Activated B cell treated with CpG ODN at 0.5 μM for 24 hours (primary cell): ENCODE measurements around the gene GIT1. TPM values are rescaled to one million over a fixed set of nuclear protein-coding genes. Genes with fewer than 3 reads are reported as not detected.

Source experiments
- ATAC-seq: fragments of 200-7000 bp; cut with Tn5 transposase; one replicate; pipeline ENCODE4 v1.10.0; 2021; ENCODE audit warnings: low read depth, mild to moderate bottlenecking, moderate library complexity
- CTCF ChIA-PET: fragments of 350-600 bp; sonication (Branson Sonifier 250); formaldehyde crosslinking; loops from one replicate; lab custom pipeline; 2021; ENCODE audit warnings: antibody characterized with exemption; lab: Charles Lee
- POLR2A ChIA-PET: fragments of 350-600 bp; sonication (Branson Sonifier 250); formaldehyde crosslinking; loops from one replicate; lab custom pipeline; 2021; ENCODE audit warnings: antibody characterized with exemption; lab: Charles Lee
- DNase-seq: peaks from one replicate; pipeline ENCODE4 v3.0.0; 2022
- H3K27ac Mint-ChIP-seq: one replicate; pipeline ENCODE4 v1.8.0; 2020; ENCODE audit warnings: mixed read lengths
- H3K27me3 Mint-ChIP-seq: one replicate; pipeline ENCODE4 v1.8.0; 2021; ENCODE audit warnings: mixed read lengths
- H3K36me3 Mint-ChIP-seq: one replicate; pipeline ENCODE4 v1.8.0; 2021; ENCODE audit warnings: low read depth, mixed read lengths
- H3K4me1 Mint-ChIP-seq: one replicate; pipeline ENCODE4 v1.8.0; 2021; ENCODE audit warnings: mixed read lengths
- H3K4me3 Mint-ChIP-seq: one replicate; pipeline ENCODE4 v1.8.0; 2020; ENCODE audit warnings: mild to moderate bottlenecking, mixed read lengths
- H3K9me3 Mint-ChIP-seq: one replicate; pipeline ENCODE4 v1.8.0; 2020; ENCODE audit warnings: mixed read lengths
- intact Hi-C: fragments of 100-400 bp; cut with micrococcal nuclease; formaldehyde crosslinking; loops from one replicate; pipeline ENCODE4 v1.15.1; 2024
- total RNA-seq: library from RNA; stranded (reverse); gene quantifications from 2 replicates; pipeline ENCODE4 v1.2.3, GENCODE V29; 2022
- TF ChIP-seq, protein P1 (sequence below): fragments of 200-600 bp; IDR thresholded peaks from one replicate; pipeline ENCODE4 v1.8.0; 2022; ENCODE audit warnings: antibody characterized with exemption, mild to moderate bottlenecking

Gene GIT1
- total RNA-seq, 1 donor from 2014 or later = 45.3 TPM

DNA sequence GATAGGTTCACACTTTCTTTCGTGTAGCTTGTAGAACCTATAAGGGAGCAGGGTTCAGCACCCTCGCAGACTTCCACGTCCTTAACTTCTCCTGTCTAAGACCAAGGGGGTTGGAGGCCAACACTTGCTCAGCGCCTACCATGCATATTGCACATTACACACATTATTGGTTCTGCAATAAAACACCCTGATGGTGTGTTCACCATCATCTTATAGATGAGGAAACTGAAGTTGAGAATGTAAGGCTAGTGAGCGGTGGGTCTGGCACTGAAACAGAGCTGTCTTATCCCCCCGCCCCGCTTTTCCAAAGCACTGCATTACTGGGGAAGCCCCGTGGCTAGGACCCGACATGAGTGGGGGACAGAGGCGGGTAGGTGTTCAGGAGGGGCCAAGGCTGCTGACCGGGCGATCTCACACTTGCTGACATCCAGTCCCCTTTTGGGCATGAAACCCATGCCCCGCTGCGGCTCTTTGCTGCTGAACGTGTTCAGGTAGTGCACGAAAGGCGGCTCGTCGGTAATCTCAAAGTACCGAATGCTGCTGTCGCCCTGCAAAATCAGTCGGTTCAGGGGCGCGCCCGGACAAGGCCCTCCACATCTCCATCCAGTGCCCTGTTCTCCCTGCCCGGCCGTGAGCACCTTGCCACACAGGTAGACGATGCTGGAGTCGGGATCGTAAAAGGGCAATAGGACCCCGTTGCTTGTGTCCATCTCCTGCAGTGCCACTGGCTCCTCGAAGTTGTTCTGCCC lies 27.0 kb upstream of the GIT1 start:
- ATAC-seq (no peak), DNase-seq (no peak)
- Mint-ChIP-seq H3K27me3 (peaks cover 3% of the 10 kb centered on the region), H3K4me3 (peak overlapping the region; percentile 83), H3K27ac (no peak overlapping the region), H3K9me3 (no peaks in the 10 kb centered on the region), H3K4me1 (peaks cover 41% of the 10 kb centered on the region), H3K36me3 (no peaks in the 10 kb centered on the region)
- ChIA-PET POLR2A (interaction anchor here (0.5 to 3.2 kb wide), 15 partner anchors 10 to 1258 kb away, joined by 3 to 18 read pairs (median 6); partner anchors contain the start of genes ABHD15, ANKRD13B, NUFIP2 and SSH2), CTCF (interaction anchor here (0.6 to 4.2 kb wide), 23 partner anchors 8 to 477 kb away, joined by 3 to 57 read pairs (median 6); partner anchors contain the start of genes ANKRD13B and SSH2)
- TF ChIP-seq, protein P1, sequence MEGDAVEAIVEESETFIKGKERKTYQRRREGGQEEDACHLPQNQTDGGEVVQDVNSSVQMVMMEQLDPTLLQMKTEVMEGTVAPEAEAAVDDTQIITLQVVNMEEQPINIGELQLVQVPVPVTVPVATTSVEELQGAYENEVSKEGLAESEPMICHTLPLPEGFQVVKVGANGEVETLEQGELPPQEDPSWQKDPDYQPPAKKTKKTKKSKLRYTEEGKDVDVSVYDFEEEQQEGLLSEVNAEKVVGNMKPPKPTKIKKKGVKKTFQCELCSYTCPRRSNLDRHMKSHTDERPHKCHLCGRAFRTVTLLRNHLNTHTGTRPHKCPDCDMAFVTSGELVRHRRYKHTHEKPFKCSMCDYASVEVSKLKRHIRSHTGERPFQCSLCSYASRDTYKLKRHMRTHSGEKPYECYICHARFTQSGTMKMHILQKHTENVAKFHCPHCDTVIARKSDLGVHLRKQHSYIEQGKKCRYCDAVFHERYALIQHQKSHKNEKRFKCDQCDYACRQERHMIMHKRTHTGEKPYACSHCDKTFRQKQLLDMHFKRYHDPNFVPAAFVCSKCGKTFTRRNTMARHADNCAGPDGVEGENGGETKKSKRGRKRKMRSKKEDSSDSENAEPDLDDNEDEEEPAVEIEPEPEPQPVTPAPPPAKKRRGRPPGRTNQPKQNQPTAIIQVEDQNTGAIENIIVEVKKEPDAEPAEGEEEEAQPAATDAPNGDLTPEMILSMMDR = no peak
- intact Hi-C loops = loop anchor here (1.0 to 10.0 kb wide), 4 partner anchors 22 to 472 kb away; no protein-coding TSS in a partner anchor

GRCh38 chr17:29615492-29616299 lies 26.2 kb upstream of the GIT1 start:
- DNase-seq (peak; percentile 89), ATAC-seq (peak; percentile 67)
- peaks cover 3% of the 10 kb centered on the region for H3K27me3 Mint-ChIP-seq
- no peaks in the 10 kb centered on the region for H3K36me3 Mint-ChIP-seq
- TF ChIP-seq, protein P1 = no peak
- H3K4me1 Mint-ChIP-seq = peaks cover 38% of the 10 kb centered on the region
- H3K27ac Mint-ChIP-seq = peak overlapping the region; percentile 56
- H3K4me3 Mint-ChIP-seq = peak overlapping the region; percentile 83
- intact Hi-C loops = loop anchor here (1.0 to 10.0 kb wide), 4 partner anchors 23 to 471 kb away; partner anchors contain the start of gene TP53I13
- ChIA-PET POLR2A (interaction anchor here (0.6 to 3.2 kb wide), 17 partner anchors 8 to 1199 kb away, joined by 3 to 18 read pairs (median 4); partner anchors contain the start of genes ABHD15, ANKRD13B, NUFIP2 and SSH2), CTCF (interaction anchor here (0.6 to 4.2 kb wide), 11 partner anchors 9 to 319 kb away, joined by 3 to 57 read pairs (median 7); partner anchors contain the start of genes ANKRD13B and SSH2)
- H3K9me3 Mint-ChIP-seq = no peaks in the 10 kb centered on the region

GRCh38 chr17:29615048-29615385 lies 25.6 kb upstream of the GIT1 start:
- Mint-ChIP-seq H3K27ac (no peak overlapping the region), H3K27me3 (peaks cover 3% of the 10 kb centered on the region), H3K4me1 (peaks cover 38% of the 10 kb centered on the region), H3K9me3 (no peaks in the 10 kb centered on the region), H3K36me3 (no peaks in the 10 kb centered on the region), H3K4me3 (peak overlapping the region; percentile 83)
- POLR2A ChIA-PET = interaction anchor here (0.6 to 1.7 kb wide), 11 partner anchors 8 to 1199 kb away, joined by 3 to 6 read pairs (median 4); partner anchors contain the start of gene SSH2
- ATAC-seq = no peak
- intact Hi-C loops = loop anchor here (1.0 to 10.0 kb wide), 3 partner anchors 24 to 470 kb away; partner anchors contain the start of gene TP53I13
- CTCF ChIA-PET = interaction anchor here (1.3 to 4.2 kb wide), 7 partner anchors 10 to 316 kb away, joined by 3 to 57 read pairs (median 10); partner anchors contain the start of genes ANKRD13B and SSH2
- TF ChIP-seq, protein P1 = no peak
- DNase-seq = no peak

- ATAC-seq (no peak), DNase-seq (no peak)
- no peaks in the 10 kb centered on the region for H3K36me3 Mint-ChIP-seq
- H3K4me3 Mint-ChIP-seq = peak overlapping the region; percentile 83
- H3K9me3 Mint-ChIP-seq = no peaks in the 10 kb centered on the region
- intact Hi-C loops = loop anchor here (1.0 to 10.0 kb wide), 3 partner anchors 23 to 470 kb away; partner anchors contain the start of gene TP53I13
- TF ChIP-seq, protein P1 = no peak
- H3K4me1 Mint-ChIP-seq = peaks cover 38% of the 10 kb centered on the region
- H3K27ac Mint-ChIP-seq = no peak overlapping the region
- ChIA-PET POLR2A (interaction anchor here (0.6 to 1.7 kb wide), 9 partner anchors 8 to 316 kb away, joined by 3 to 10 read pairs (median 4); partner anchors contain the start of genes CORO6 and SSH2), CTCF (interaction anchor here (1.3 to 4.2 kb wide), 6 partner anchors 22 to 316 kb away, joined by 3 to 57 read pairs (median 10); partner anchors contain the start of genes ANKRD13B and SSH2)
- H3K27me3 Mint-ChIP-seq = peaks cover 3% of the 10 kb centered on the region
Observed at GRCh38 chr17:29614349-29615047, 25.1 kb upstream of the GIT1 start.
